Inferior parietal cortex (tissue), 1 donor: ENCODE data around the gene KIF4A.
A peak's percentile ranks its signal among the peaks of the same experiment; 100 is the strongest.
"Not testable (repeated sequence)": the region's sequence is repeated elsewhere in the genome, so short reads cannot be mapped to it uniquely, and the experiment has no call there.

Source experiments
- DNase-seq: peaks from one replicate; pipeline ENCODE4 v3.0.0-alpha.2; 2016; ENCODE audit errors: extremely low spot score

KIF4A gene

DNA sequence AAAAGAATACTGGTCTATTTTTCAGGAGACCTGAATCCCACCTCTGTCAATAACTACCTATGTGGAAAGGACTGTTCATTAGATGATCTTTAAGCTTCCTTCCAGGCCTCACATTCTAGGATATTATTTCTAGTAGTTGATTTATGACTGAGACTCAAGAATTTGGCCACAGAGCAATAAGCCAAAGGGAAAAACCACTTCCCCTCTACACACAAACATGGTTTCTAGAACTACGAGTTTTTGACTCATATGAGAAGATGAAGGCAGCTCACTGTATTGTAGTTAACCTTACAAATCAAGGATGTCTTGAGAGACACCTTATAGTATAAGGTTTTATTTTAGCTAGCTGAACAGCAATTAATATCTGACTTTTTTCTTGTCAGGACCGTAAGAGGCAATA lies 96.3 kb downstream of the KIF4A start:
- DNase-seq: no peak

DNA sequence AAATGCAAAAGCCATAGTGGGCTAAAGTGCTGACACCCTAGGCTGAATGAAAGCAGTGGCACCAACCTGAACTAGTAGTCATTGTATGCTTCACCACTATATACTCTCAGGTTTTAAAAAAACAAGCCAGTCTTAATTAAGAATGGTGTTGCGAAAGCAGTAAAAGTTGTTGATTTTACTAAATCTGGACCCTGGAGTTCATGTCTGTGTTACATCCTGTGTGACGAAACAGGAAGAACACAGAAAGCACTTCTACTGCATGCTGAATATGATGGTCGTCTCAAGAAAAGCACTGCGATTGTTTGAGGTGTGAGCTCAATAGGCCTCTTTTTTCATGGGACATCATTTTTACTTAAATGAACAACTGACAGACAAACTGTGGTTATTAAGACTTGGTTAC lies 109.0 kb downstream of the KIF4A start:
- DNase-seq: no peak

GRCh38 chrX:70400181-70400580 lies 110.3 kb downstream of the KIF4A start:
- DNase-seq: not testable (repeated sequence)

DNA sequence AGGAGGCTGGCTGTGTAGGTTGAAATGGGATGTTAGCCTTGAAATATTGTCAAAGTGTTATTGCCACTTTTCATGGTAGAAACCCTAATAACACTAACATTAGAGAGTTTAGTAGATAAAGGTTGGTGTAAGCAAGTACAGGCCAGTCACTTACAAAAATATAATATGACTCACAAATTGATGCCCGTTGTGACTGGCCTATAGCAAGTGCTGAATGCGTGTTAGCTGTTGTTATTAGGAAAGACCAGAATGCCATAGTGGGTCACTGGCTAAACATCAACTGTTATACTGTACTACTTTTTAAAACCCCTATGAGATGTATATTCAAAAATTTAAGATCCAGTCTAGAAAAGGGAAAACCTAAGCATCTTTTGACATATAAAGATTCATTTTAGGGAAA lies 112.8 kb downstream of the KIF4A start:
- no peak for DNase-seq

GRCh38 chrX:70405003-70405402 lies 115.1 kb downstream of the KIF4A start:
- no peak for DNase-seq

- no peak for DNase-seq
These were observed 121.0 kb downstream of the KIF4A start for GRCh38 chrX:70410921-70411320.

- DNase-seq: no peak
These were observed 121.6 kb downstream of the KIF4A start for GRCh38 chrX:70411475-70411874.

GRCh38 chrX:70421618-70422017 lies 131.7 kb downstream of the KIF4A start:
- DNase-seq: no peak

DNA sequence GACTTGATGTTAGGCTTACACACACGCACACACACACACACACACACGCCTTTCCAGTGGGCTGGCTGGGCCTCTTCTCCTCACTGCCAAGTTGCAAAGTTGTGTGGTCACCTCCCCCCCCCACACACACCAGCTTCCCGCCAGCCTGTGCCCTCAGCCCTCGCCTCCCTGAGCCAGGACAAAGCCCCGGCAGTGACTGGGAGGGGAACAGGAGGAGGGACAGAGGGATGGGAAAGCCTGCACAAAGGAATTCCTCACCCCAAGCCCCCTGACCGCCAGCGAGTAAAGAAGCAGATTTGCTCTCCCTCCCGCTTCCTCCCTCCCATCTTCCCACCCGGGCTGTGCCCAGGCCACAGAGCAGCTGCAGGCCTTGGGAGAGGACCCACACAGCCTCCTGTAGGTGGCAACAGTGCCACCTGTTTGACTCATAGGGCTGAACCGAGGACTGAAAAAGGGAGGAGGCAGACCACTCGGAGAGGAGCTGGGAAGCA lies 133.0 kb downstream of the KIF4A start, which contains the start of gene GDPD2:
Gene GDPD2 (plus strand): TSS at position 464 of the 491 bp plus-strand sequence. CDS start 1,671 bp downstream, outside the sequence.
- no peak for DNase-seq

GRCh38 chrX:70423936-70424675 lies 134.2 kb downstream of the KIF4A start:
- no peak for DNase-seq

DNA sequence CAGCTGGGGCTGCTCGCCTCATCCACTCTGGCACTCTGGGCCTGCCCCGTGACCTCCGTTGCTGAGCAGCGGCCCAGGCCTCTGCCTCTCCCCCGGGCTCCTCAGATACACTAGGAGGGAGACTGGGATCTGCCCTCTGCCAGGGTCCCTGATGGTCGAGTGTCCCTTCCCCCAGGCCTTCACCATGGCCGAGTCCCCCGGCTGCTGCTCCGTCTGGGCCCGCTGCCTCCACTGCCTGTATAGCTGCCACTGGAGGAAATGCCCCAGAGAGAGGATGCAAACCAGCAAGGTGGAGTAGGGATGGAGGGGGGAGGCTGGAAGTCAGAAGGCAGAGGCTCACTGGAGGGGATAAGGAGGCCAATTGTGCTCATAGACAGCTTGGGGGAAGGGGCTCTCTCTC lies 134.9 kb downstream of the KIF4A start:
- DNase-seq: no peak

DNA sequence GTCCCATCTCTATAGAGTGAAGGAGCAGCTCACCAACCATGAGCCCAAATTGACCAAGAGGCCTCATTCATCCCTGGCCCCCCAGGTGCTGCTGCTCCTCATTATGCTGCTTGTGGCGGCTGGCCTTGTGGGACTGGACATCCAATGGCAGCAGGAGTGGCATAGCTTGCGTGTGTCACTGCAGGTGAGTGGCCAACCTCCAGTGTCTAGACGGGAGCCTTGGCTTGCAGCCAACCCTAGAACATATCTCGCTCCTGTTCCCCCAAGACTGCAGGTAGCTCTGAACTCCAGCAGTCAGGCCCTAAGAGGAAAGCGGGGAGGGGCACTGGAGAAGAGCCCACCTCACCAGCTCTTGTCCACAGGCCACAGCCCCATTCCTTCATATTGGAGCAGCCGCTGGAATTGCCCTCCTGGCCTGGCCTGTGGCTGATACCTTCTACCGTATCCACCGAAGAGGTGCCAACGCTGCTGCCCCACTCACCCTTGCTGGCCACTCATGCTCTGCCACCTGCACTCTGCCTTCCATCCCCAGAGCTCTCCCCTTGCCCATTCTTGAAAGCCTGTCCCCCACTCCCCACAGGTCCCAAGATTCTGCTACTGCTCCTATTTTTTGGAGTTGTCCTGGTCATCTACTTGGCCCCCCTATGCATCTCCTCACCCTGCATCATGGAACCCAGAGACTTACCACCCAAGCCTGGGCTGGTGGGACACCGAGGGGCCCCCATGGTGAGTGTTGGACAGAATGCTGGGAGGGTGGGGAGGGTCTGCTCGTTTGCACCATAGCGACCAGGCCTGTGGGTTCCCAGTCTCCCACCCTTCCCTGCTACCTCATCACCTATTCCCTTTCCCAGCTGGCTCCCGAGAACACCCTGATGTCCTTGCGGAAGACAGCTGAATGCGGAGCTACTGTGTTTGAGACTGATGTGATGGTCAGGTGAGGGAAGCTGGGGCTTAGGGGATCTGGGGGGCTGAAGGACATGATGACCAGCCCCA lies 136.7 kb downstream of the KIF4A start:
- no peak for DNase-seq

- DNase-seq: no peak
These were observed 137.5 kb downstream of the KIF4A start for GRCh38 chrX:70427365-70427764.

GRCh38 chrX:70429759-70430158 lies 139.9 kb downstream of the KIF4A start:
- no peak for DNase-seq

DNA sequence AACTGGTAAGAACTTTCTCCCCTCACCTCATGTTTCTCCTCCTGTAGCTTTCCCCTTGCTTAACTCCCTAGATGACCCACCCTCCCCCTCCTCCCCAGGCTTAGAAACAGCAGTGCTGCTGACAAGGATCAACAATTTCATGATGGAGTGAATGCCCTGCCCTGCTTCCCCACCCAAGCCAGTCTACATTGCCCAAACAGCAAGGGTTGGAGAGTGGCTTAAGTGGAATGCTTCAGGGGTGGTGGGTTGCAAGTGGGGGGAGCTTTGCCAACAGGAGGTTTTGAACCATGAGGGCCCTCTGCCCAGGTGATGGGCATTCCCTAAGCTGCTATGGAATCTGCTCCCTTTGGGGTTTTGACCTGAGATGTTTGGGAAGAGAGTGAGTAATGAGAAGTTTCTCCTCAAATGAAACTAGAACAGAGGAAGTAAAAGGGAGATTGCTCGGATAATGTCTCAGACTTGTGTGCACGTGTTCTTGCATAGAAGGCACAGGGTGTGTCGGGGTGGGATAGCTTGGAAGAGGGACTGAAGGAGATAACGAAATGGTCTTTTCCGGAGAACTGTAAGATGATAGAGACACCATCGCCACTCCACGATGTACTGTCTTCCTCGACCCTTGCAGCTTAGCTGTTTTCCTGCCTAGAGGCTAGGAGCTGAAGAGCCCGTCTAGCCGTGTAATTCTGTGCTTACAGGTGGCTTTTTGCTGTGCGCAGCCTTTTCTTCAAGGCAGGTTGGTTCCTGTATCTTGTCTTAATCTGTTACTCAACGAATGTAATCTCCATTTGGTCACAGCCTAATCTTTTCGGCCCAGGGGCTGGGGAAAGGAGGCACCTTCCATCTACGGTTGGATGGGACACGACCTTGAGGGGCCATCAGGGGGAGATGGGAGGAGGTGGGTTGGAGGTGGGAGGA lies 143.3 kb downstream of the KIF4A start:
- no peak for DNase-seq

DNA sequence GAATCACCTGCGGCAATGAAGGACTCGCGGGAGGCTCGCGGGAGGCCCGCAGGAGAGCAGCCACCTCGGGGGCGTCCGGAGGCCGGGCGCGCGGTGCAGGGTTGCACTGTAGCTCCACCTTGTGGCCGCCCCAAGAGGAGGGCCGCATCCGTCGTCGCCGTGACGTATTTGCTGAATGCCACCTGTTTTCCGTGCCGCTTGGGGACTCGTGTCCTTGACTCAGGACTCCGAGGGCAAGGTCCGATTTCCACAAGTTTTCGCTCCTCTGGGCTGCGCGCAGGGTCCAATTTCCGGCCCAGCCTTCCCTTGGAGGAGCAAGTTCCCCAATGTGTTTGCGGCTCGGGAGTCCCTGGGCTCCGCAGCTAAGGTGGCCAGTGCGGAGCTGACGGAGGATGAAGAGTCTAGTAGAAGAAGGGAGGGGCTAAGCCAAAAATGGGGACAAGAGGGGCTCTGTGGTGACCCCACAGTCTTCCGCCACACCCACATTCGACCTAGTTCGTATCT lies 144.0 kb downstream of the KIF4A start:
- DNase-seq: peak; percentile 57

DNA sequence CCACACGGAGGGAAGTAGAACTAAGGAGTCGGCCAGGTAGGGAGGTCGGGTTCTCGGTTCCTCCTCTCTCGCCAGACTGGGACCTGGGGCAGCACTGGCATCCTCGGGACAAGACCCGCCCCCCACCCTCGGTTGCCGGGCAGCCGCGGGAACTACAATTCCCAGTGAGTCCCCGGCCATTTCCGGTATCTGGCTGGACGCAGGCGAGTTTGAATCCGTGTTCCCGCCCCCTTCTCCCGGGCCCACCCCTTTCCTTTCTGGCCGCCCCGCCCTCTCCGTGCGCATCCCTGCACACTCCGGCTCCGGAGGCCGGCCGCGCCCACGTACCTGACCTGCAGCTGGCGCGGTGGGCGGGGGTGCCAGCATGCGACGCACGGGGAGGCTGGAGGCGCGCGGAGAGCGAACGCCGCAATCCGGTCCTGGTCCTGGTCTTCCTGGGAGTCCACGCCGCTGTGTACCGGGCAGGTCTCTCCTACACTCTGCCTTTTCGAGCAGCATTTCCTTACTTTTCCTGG lies 144.5 kb downstream of the KIF4A start:
- peak; percentile 68 for DNase-seq

DNA sequence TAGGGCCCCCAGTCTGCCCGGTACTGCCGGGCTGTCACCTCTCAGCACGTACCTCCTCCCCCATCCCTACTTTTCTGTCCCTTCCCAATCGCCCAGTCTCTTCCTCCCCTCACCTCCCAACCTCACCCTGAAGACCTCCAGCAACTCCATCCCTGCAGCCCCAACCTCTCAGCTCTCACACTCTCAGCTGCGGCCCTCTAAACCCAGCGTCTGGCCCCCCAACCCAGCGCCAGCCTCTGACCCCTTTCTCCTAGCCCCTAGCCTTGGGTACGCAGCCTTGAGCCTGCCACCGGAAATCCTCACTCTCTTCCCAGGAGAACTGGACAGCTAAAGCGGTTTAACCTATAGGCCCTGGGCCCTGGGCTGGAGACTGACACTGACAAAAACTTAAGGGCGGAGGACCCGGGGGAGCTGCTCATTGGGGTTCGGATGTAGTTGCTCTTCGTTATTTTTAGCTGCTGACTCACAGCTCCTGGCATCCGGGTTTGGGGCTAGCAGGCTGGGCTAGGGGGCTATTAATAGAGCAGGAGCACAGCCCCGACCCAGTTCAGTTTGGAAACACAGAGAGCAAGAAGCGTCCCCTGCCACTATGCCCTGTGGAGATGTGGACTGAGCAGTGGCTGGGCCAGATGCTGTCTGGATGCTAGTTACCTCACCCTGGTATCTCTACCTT lies 145.1 kb downstream of the KIF4A start:
- no peak for DNase-seq

- DNase-seq: no peak
These were observed 146.4 kb downstream of the KIF4A start for GRCh38 chrX:70436343-70436742.

- no peak for DNase-seq
These were observed 147.1 kb downstream of the KIF4A start for GRCh38 chrX:70437011-70437410.
